LNCaP clone FGC (cell line): Measurements from ENCODE around the gene AHCTF1.
"Not testable (repeated sequence)": the region's sequence is repeated elsewhere in the genome, so short reads cannot be mapped to it uniquely, and the experiment has no call there.

ENCODE experiments used
- DNase-seq: peaks from one replicate; pipeline ENCODE4 v3.0.0-alpha.2; 2011; ENCODE audit warnings: low read depth
- H3K4me3 ChIP-seq: 2 replicates; pipeline ENCODE4 v1.5.1; 2011; ENCODE audit warnings: mild to moderate bottlenecking, low read depth, low read length, control low read depth
- CTCF ChIP-seq: IDR thresholded peaks from 2 replicates; pipeline ENCODE4 v1.5.1; 2012; ENCODE audit warnings: mild to moderate bottlenecking; ENCODE audit not compliant: control insufficient read depth, insufficient read depth; ENCODE audit errors: extremely low read depth

Gene AHCTF1

GRCh38 chr1:246893191-246893939, 38.4 kb downstream of the AHCTF1 start:
- TF ChIP-seq CTCF = no peak
- DNase-seq = no peak
- H3K4me3 ChIP-seq = no peak overlapping the region

- TF ChIP-seq CTCF = no peak
- no peak overlapping the region for H3K4me3 ChIP-seq
- no peak for DNase-seq
Observed at GRCh38 chr1:246891105-246891504, 40.6 kb downstream of the AHCTF1 start.

- no peak for TF ChIP-seq CTCF
- no peak overlapping the region for H3K4me3 ChIP-seq
- no peak for DNase-seq
Observed at GRCh38 chr1:246888522-246888921, 43.2 kb downstream of the AHCTF1 start.

GRCh38 chr1:246885389-246885788, 46.4 kb downstream of the AHCTF1 start:
- not testable (repeated sequence) for H3K4me3 ChIP-seq, DNase-seq

GRCh38 chr1:246878551-246878950, 53.2 kb downstream of the AHCTF1 start:
- no peak for DNase-seq
- TF ChIP-seq CTCF = no peak
- H3K4me3 ChIP-seq = no peak overlapping the region

- DNase-seq = no peak
- H3K4me3 ChIP-seq = no peak overlapping the region
- TF ChIP-seq CTCF = no peak
Observed at GRCh38 chr1:246876431-246876830, 55.3 kb downstream of the AHCTF1 start.

- no peak for TF ChIP-seq CTCF
- H3K4me3 ChIP-seq = no peak overlapping the region
- DNase-seq = no peak
Observed at GRCh38 chr1:246875041-246876026, 56.4 kb downstream of the AHCTF1 start.
